OCI-LY7 (cell line): ENCODE data around the gene INO80D. TPM values are rescaled to one million over a fixed set of nuclear protein-coding genes. Genes with fewer than 3 reads are reported as not detected.

ENCODE experiments used
- BruUV-seq: library from RNA; stranded (reverse); fragments of 400-500 nt; replicated peaks from 2 replicates; lab custom pipeline; 2021; lab: Mats Ljungman, UMichigan
- CTCF ChIA-PET: fragments of 300-600 bp; sonication (Branson Sonifier 250); formaldehyde crosslinking; loops from one replicate; lab custom pipeline; 2022; ENCODE audit warnings: antibody characterized with exemption; ENCODE audit not compliant: unreplicated experiment; lab: Charles Lee
- POLR2A ChIA-PET: fragments of 300-600 bp; sonication (Branson Sonifier 250); formaldehyde crosslinking; loops from one replicate; lab custom pipeline; 2022; ENCODE audit warnings: antibody characterized with exemption; lab: Charles Lee
- DNase-seq: peaks from one replicate; pipeline ENCODE4 v3.0.0-alpha.2; 2015; ENCODE audit warnings: low spot score
- H2AFZ ChIP-seq: fragments of 200-600 bp; sonication (generic), shearing (Covaris generic); 2 replicates; pipeline ENCODE4 v1.6.1; 2014; ENCODE audit warnings: mild to moderate bottlenecking, antibody characterized with exemption, low read length, moderate library complexity
- H3K27ac ChIP-seq: fragments of 200-600 bp; sonication (generic); 2 replicates; pipeline ENCODE4 v1.5.1; 2014; ENCODE audit warnings: mixed run types, low read depth, mild to moderate bottlenecking, moderate library complexity, low read length, inconsistent platforms; ENCODE audit not compliant: poor library complexity, severe bottlenecking
- H3K36me3 ChIP-seq: fragments of 200-600 bp; sonication (generic); 2 replicates; pipeline ENCODE4 v1.6.1; 2014; ENCODE audit warnings: mild to moderate bottlenecking, antibody characterized with exemption, low read length, moderate library complexity, mixed read lengths; ENCODE audit not compliant: insufficient read depth
- H3K4me1 ChIP-seq: fragments of 200-600 bp; sonication (generic); 2 replicates; pipeline ENCODE4 v1.5.1; 2014; ENCODE audit warnings: mild to moderate bottlenecking, low read length; ENCODE audit not compliant: insufficient read depth, poor library complexity, severe bottlenecking
- H3K4me2 ChIP-seq: fragments of 200-600 bp; sonication (generic); 2 replicates; pipeline ENCODE4 v1.6.1; 2014; ENCODE audit warnings: mild to moderate bottlenecking, low read length
- H3K4me3 ChIP-seq: fragments of 200-600 bp; sonication (generic); 2 replicates; pipeline ENCODE4 v1.5.1; 2014; ENCODE audit warnings: mild to moderate bottlenecking, low read depth, low read length; ENCODE audit not compliant: poor library complexity, severe bottlenecking
- H3K79me2 ChIP-seq: fragments of 200-600 bp; sonication (generic); 2 replicates; pipeline ENCODE4 v1.6.1; 2016; ENCODE audit warnings: low read depth, mild to moderate bottlenecking, low read length, moderate library complexity, mixed read lengths; ENCODE audit not compliant: insufficient read depth
- H3K9me2 ChIP-seq: fragments of 200-600 bp; sonication (generic); 2 replicates; pipeline ENCODE4 v1.6.1; 2016; ENCODE audit warnings: mild to moderate bottlenecking, low read length, mixed read lengths; ENCODE audit not compliant: insufficient read depth
- H3K9me3 ChIP-seq: fragments of 200-600 bp; sonication (generic); 2 replicates; pipeline ENCODE4 v1.6.1; 2014; ENCODE audit warnings: mild to moderate bottlenecking, mixed run types, low read length, mixed read lengths
- H4K20me1 ChIP-seq: fragments of 200-600 bp; sonication (generic); 2 replicates; pipeline ENCODE4 v1.6.1; 2014; ENCODE audit warnings: mild to moderate bottlenecking, antibody characterized with exemption, low read length, moderate library complexity, mixed read lengths; ENCODE audit not compliant: insufficient read depth
- CTCF ChIP-seq: fragments of 200-600 bp; sonication (generic); conservative IDR thresholded peaks from 2 replicates; pipeline ENCODE4 v1.5.1; 2014; ENCODE audit warnings: mild to moderate bottlenecking, antibody characterized with exemption, low read length, moderate library complexity, mixed read lengths
- EZH2phosphoT487 ChIP-seq: fragments of 200-600 bp; sonication (generic); IDR thresholded peaks from 2 replicates; pipeline ENCODE4 v1.6.1; 2018; ENCODE audit warnings: low read depth, borderline replicate concordance, mild to moderate bottlenecking, mixed run types, antibody characterized with exemption, low read length, moderate library complexity, mixed read lengths
- intact Hi-C: fragments of 100-400 bp; cut with micrococcal nuclease; formaldehyde crosslinking; loops from one replicate; pipeline ENCODE4 v1.10.0; 2022; ENCODE audit not compliant: unreplicated experiment
- total RNA-seq, 2 experiments: library from RNA; depleted of rRNA in 1 of 2; stranded (reverse); fragments of >200 nt in 1 of 2; shearing (Covaris generic) in 1 of 2; gene quantifications; 2 replicates each; pipeline ENCODE4 v1.2.3, GENCODE V29; 2014 to 2022

The INO80D gene
- total RNA-seq, 2 experiments from 2014 or later, result 14.2 to 21.6 TPM

- peaks cover 14% of the 10 kb centered on the region; the same call in 1 of the 2 replicates for H3K36me3 ChIP-seq
- TF ChIP-seq EZH2phosphoT487, result no peak
- no peak for TF ChIP-seq CTCF
These were observed 868 bp downstream of the INO80D start for GRCh38 chr2:206084870-206085741.

GRCh38 chr2:206084439-206084869 is 1.5 kb downstream of the INO80D start:
- peaks cover 29% of the 10 kb centered on the region for H3K4me1 ChIP-seq
- H3K79me2 ChIP-seq, result peaks cover 77% of the 10 kb centered on the region
- BruUV-seq, result no TSS peak
- no peaks in the 10 kb centered on the region for H4K20me1 ChIP-seq
- TF ChIP-seq CTCF, result no peak
- no peak for TF ChIP-seq EZH2phosphoT487
- peak overlapping the region; percentile 92 for H3K4me3 ChIP-seq
- CTCF ChIA-PET, result no interaction called here
- DNase-seq, result peak; percentile 23
- intact Hi-C loops, result loop anchor here (10.0 kb wide), 1 partner anchor 380 kb away; no protein-coding TSS in a partner anchor
- POLR2A ChIA-PET, result interaction anchor here (0.6 to 1.2 kb wide), 3 partner anchors 13 to 153 kb away, joined by 3 to 4 read pairs (median 3); no protein-coding TSS in a partner anchor
- peak overlapping the region; percentile 94 for H3K27ac ChIP-seq
- H3K9me2 ChIP-seq, result no peaks in the 10 kb centered on the region
- H3K9me3 ChIP-seq, result no peaks in the 10 kb centered on the region
- H3K36me3 ChIP-seq, result peaks cover 12% of the 10 kb centered on the region; the same call in 1 of the 2 replicates
- H3K4me2 ChIP-seq, result peak overlapping the region; percentile 74
- peak overlapping the region; percentile 88 for H2AFZ ChIP-seq

More at GRCh38 chr2:206084870-206085741, 868 bp downstream of the INO80D start:
- peak overlapping the region; percentile 74 for H3K4me2 ChIP-seq
- peak overlapping the region; percentile 92 for H3K4me3 ChIP-seq
- no TSS peak for BruUV-seq
- intact Hi-C loops, result loop anchor here (1.0 to 10.0 kb wide), 2 partner anchors 189 to 380 kb away; partner anchors contain the start of gene ZDBF2
- peaks cover 29% of the 10 kb centered on the region for H3K4me1 ChIP-seq
- H4K20me1 ChIP-seq, result no peaks in the 10 kb centered on the region
- H3K9me3 ChIP-seq, result no peaks in the 10 kb centered on the region
- CTCF ChIA-PET, result no interaction called here
- DNase-seq, result peak; percentile 61
- H3K79me2 ChIP-seq, result peaks cover 71% of the 10 kb centered on the region
- peak overlapping the region; percentile 94 for H3K27ac ChIP-seq
- no peaks in the 10 kb centered on the region for H3K9me2 ChIP-seq
- POLR2A ChIA-PET, result interaction anchor here (0.5 to 3.1 kb wide), 2 partner anchors 12 to 1630 kb away, joined by 6 to 18 read pairs; no protein-coding TSS in a partner anchor
- H2AFZ ChIP-seq, result peak overlapping the region; percentile 88
